Neural cell (in vitro differentiated cells): ENCODE results near the gene SLC8A3. TPM values are rescaled to one million over a fixed set of nuclear protein-coding genes. Genes with fewer than 3 reads are reported as not detected.

Experiments
- H2AFZ ChIP-seq: fragments of 200-600, 300-800 bp; sonication (generic), shearing (Covaris generic); 2 replicates; pipeline ENCODE4 v1.6.0; 2014; ENCODE audit warnings: low read depth, mild to moderate bottlenecking, antibody characterized with exemption, low read length, moderate library complexity
- H3F3A ChIP-seq: fragments of 200-600 bp; shearing (Covaris generic); 2 replicates; pipeline ENCODE4 v1.6.1; 2016; ENCODE audit warnings: mild to moderate bottlenecking, moderate library complexity, mixed read lengths, antibody characterized with exemption, low read length; ENCODE audit not compliant: insufficient read depth, poor library complexity, severe bottlenecking
- H3K27ac ChIP-seq: fragments of 200-600, 300-800 bp; sonication (generic), shearing (Covaris generic); 2 replicates; pipeline ENCODE4 v1.5.1; 2014; ENCODE audit warnings: mild to moderate bottlenecking, low read length, moderate library complexity
- H3K27me3 ChIP-seq: fragments of 300-800, 200-600 bp; sonication (generic), shearing (Covaris generic); 2 replicates; pipeline ENCODE4 v1.6.0; 2014; ENCODE audit warnings: mild to moderate bottlenecking, low read depth, low read length, moderate library complexity; ENCODE audit not compliant: insufficient read depth
- H3K36me3 ChIP-seq: fragments of 300-800, 200-600 bp; sonication (generic), shearing (Covaris generic); 2 replicates; pipeline ENCODE4 v1.5.1; 2014; ENCODE audit warnings: mild to moderate bottlenecking, antibody characterized with exemption, low read length, moderate library complexity; ENCODE audit not compliant: insufficient read depth
- H3K4me2 ChIP-seq: fragments of 300-800, 200-600 bp; sonication (generic), shearing (Covaris generic); 2 replicates; pipeline ENCODE4 v1.6.0; 2014; ENCODE audit warnings: mild to moderate bottlenecking, low read length
- H3K4me3 ChIP-seq: fragments of 300-800, 200-600 bp; sonication (generic), shearing (Covaris generic); 2 replicates; pipeline ENCODE4 v1.5.1; 2014; ENCODE audit warnings: mild to moderate bottlenecking, low read length, moderate library complexity
- H3K79me2 ChIP-seq: fragments of 200-600 bp; shearing (Covaris generic); replicated peaks from 2 replicates; pipeline ENCODE4 v1.6.0; 2014; ENCODE audit warnings: mild to moderate bottlenecking, low read length, moderate library complexity; ENCODE audit not compliant: insufficient read depth
- H3K9ac ChIP-seq: fragments of 300-800, 200-600 bp; sonication (generic), shearing (Covaris generic); 2 replicates; pipeline ENCODE4 v1.6.1; 2016; ENCODE audit warnings: mild to moderate bottlenecking, low read length, mixed read lengths
- H3K9me2 ChIP-seq: fragments of 200-600 bp; shearing (Covaris generic); 2 replicates; pipeline ENCODE4 v1.6.1; 2016; ENCODE audit warnings: mild to moderate bottlenecking, low read length, mixed read lengths; ENCODE audit not compliant: insufficient read depth
- H3K9me3 ChIP-seq: fragments of 200-600, 300-800 bp; sonication (generic), shearing (Covaris generic); 2 replicates; pipeline ENCODE4 v1.6.1; 2016; ENCODE audit warnings: mild to moderate bottlenecking, mixed run types, low read length, moderate library complexity, mixed read lengths
- H4K20me1 ChIP-seq: fragments of 200-600 bp; shearing (Covaris generic); 2 replicates; pipeline ENCODE4 v1.6.1; 2016; ENCODE audit warnings: mild to moderate bottlenecking, mixed run types; ENCODE audit not compliant: insufficient read depth
- EP300 ChIP-seq: fragments of 450-650 bp; conservative IDR thresholded peaks from 2 replicates; pipeline ENCODE4 v1.6.1; 2014; ENCODE audit warnings: antibody characterized with exemption, mild to moderate bottlenecking, moderate library complexity; ENCODE audit not compliant: poor library complexity, severe bottlenecking
- EZH2 ChIP-seq: fragments of 200-600, 300-800 bp; shearing (Covaris generic), sonication (generic); IDR thresholded peaks from 2 replicates; pipeline ENCODE4 v1.6.1; 2014; ENCODE audit warnings: antibody characterized with exemption, low read length, borderline replicate concordance, mild to moderate bottlenecking; ENCODE audit not compliant: insufficient read depth, poor library complexity, severe bottlenecking
- MXI1 ChIP-seq: fragments of 450-650 bp; conservative IDR thresholded peaks from 2 replicates; pipeline ENCODE4 v1.6.1; 2014; ENCODE audit warnings: antibody characterized with exemption, mild to moderate bottlenecking; ENCODE audit not compliant: poor library complexity, severe bottlenecking
- POLR2AphosphoS5 ChIP-seq: IDR thresholded peaks from 2 replicates; pipeline ENCODE4 v1.6.1; 2012
- RAD21 ChIP-seq: fragments of 450-650 bp; conservative IDR thresholded peaks from 2 replicates; pipeline ENCODE4 v1.6.1; 2014; ENCODE audit warnings: antibody characterized with exemption, mild to moderate bottlenecking, moderate library complexity
- SMC3 ChIP-seq: fragments of 450-650 bp; conservative IDR thresholded peaks from 2 replicates; pipeline ENCODE4 v1.6.1; 2014; ENCODE audit warnings: antibody characterized with exemption, mild to moderate bottlenecking, moderate library complexity; ENCODE audit not compliant: poor library complexity
- TAF1 ChIP-seq: IDR thresholded peaks from 2 replicates; pipeline ENCODE4 v1.6.1; 2012; ENCODE audit warnings: low read depth
- polyA plus RNA-seq: library from polyadenylated mRNA; depleted of rRNA; stranded (reverse); fragments of >200 nt; gene quantifications from 2 replicates; pipeline ENCODE4 v1.2.3, GENCODE V29; 2014
- TF ChIP-seq, protein P1 (sequence below): fragments of 450-650 bp; IDR thresholded peaks from 2 replicates; pipeline ENCODE4 v1.5.1; 2014; ENCODE audit warnings: antibody characterized with exemption, mild to moderate bottlenecking, moderate library complexity; ENCODE audit not compliant: poor library complexity, severe bottlenecking
- TF ChIP-seq, protein P2 (sequence below): IDR thresholded peaks from 2 replicates; pipeline ENCODE4 v1.6.1; 2012; ENCODE audit warnings: borderline replicate concordance

SLC8A3 gene
- polyA plus RNA-seq, 1 donor from 2014 or later = 2.9 TPM

GRCh38 chr14:70082394-70082793, 106.4 kb downstream of the SLC8A3 start:
- no peaks in the 10 kb centered on the region for H3K9me3 ChIP-seq
- no peaks in the 10 kb centered on the region for H3F3A ChIP-seq
- no peaks in the 10 kb centered on the region for H4K20me1 ChIP-seq
- no peak overlapping the region for H3K9ac ChIP-seq
- H3K9me2 ChIP-seq = no peaks in the 10 kb centered on the region
- H3K4me3 ChIP-seq = no peak overlapping the region
- H3K36me3 ChIP-seq = no peaks in the 10 kb centered on the region
- no peaks in the 10 kb centered on the region for H3K79me2 ChIP-seq
- H3K4me2 ChIP-seq = no peak overlapping the region
- H2AFZ ChIP-seq = no peak overlapping the region
- H3K27ac ChIP-seq = no peak overlapping the region
- H3K27me3 ChIP-seq = no peaks in the 10 kb centered on the region
- TF ChIP-seq RAD21 (no peak), SMC3 (no peak), TAF1 (no peak), MXI1 (no peak), EZH2 (no peak), POLR2AphosphoS5 (no peak), EP300 (no peak)
- TF ChIP-seq, protein P1, sequence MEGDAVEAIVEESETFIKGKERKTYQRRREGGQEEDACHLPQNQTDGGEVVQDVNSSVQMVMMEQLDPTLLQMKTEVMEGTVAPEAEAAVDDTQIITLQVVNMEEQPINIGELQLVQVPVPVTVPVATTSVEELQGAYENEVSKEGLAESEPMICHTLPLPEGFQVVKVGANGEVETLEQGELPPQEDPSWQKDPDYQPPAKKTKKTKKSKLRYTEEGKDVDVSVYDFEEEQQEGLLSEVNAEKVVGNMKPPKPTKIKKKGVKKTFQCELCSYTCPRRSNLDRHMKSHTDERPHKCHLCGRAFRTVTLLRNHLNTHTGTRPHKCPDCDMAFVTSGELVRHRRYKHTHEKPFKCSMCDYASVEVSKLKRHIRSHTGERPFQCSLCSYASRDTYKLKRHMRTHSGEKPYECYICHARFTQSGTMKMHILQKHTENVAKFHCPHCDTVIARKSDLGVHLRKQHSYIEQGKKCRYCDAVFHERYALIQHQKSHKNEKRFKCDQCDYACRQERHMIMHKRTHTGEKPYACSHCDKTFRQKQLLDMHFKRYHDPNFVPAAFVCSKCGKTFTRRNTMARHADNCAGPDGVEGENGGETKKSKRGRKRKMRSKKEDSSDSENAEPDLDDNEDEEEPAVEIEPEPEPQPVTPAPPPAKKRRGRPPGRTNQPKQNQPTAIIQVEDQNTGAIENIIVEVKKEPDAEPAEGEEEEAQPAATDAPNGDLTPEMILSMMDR = no peak
- TF ChIP-seq, protein P2, sequence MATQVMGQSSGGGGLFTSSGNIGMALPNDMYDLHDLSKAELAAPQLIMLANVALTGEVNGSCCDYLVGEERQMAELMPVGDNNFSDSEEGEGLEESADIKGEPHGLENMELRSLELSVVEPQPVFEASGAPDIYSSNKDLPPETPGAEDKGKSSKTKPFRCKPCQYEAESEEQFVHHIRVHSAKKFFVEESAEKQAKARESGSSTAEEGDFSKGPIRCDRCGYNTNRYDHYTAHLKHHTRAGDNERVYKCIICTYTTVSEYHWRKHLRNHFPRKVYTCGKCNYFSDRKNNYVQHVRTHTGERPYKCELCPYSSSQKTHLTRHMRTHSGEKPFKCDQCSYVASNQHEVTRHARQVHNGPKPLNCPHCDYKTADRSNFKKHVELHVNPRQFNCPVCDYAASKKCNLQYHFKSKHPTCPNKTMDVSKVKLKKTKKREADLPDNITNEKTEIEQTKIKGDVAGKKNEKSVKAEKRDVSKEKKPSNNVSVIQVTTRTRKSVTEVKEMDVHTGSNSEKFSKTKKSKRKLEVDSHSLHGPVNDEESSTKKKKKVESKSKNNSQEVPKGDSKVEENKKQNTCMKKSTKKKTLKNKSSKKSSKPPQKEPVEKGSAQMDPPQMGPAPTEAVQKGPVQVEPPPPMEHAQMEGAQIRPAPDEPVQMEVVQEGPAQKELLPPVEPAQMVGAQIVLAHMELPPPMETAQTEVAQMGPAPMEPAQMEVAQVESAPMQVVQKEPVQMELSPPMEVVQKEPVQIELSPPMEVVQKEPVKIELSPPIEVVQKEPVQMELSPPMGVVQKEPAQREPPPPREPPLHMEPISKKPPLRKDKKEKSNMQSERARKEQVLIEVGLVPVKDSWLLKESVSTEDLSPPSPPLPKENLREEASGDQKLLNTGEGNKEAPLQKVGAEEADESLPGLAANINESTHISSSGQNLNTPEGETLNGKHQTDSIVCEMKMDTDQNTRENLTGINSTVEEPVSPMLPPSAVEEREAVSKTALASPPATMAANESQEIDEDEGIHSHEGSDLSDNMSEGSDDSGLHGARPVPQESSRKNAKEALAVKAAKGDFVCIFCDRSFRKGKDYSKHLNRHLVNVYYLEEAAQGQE = no peak

- Histone ChIP-seq H3K4me2 (no peak overlapping the region), H4K20me1 (no peaks in the 10 kb centered on the region), H3K79me2 (no peaks in the 10 kb centered on the region), H2AFZ (no peak overlapping the region), H3K9me3 (no peaks in the 10 kb centered on the region), H3F3A (no peaks in the 10 kb centered on the region), H3K4me3 (peak overlapping the region; percentile 25), H3K9ac (no peak overlapping the region), H3K36me3 (no peaks in the 10 kb centered on the region), H3K27me3 (no peaks in the 10 kb centered on the region), H3K27ac (peak overlapping the region; percentile 46), H3K9me2 (no peaks in the 10 kb centered on the region)
- no peak for TF ChIP-seq TAF1
- TF ChIP-seq, protein P2 = no peak
- no peak for TF ChIP-seq RAD21
- TF ChIP-seq EP300 = no peak
- TF ChIP-seq MXI1 = no peak
- TF ChIP-seq EZH2 = no peak
- TF ChIP-seq, protein P1 = no peak
- no peak for TF ChIP-seq POLR2AphosphoS5
- TF ChIP-seq SMC3 = no peak
Measured at GRCh38 chr14:70080076-70080475, 108.7 kb downstream of the SLC8A3 start.
